ENCODE results near the gene RNASEL.

The RNASEL gene

DNA sequence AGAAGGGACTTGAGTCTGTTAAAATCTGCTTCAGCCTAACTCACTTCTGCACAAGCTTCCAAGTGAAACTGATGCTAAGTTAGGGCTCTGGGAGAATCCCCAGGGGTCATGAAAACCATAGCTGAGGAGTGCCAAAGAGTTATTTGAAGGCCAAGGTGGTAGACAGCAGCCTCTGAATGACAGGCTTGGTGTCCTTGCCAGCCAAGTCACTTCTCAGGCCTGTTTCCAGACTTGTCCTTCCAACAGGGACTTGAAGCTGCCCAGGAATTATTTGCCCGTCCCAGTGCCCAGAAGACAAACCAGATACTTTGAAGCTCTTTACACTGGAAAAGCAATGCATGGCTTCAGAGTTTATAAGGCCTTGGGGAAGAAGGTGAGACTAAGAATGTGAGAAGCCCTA lies 33.6 kb downstream of the RNASEL start:
- Histone ChIP-seq H3K9ac (ENCODE audit: low read length) (no peak overlapping the region), H3K79me2 (ENCODE audit: insufficient read depth, low read length) (no peaks in the 10 kb centered on the region), H3K9me2 (ENCODE audit: low read depth, low read length) (no peaks in the 10 kb centered on the region), H3K36me3 (ENCODE audit: insufficient read depth, low read length) (no peaks in the 10 kb centered on the region), H3K4me3 (ENCODE audit: low read depth, low read length, poor library complexity, severe bottlenecking) (no peak overlapping the region), H2AFZ (ENCODE audit: low read length) (no peak overlapping the region), H3K27me3 (ENCODE audit: insufficient read depth, low read length) (peaks cover 4% of the 10 kb centered on the region; the same call in 1 of the 2 replicates), H3K27ac (ENCODE audit: low read depth, low read length, poor library complexity, severe bottlenecking) (no peak overlapping the region), H3F3A (ENCODE audit: insufficient read depth, low read length) (no peaks in the 10 kb centered on the region), H3K9me3 (ENCODE audit: low read length) (no peaks in the 10 kb centered on the region), H3K4me2 (ENCODE audit: low read length) (no peak overlapping the region), H3K4me1 (ENCODE audit: insufficient read depth, low read length, severe bottlenecking) (no peaks in the 10 kb centered on the region), H4K20me1 (ENCODE audit: insufficient read depth, low read length) (no peaks in the 10 kb centered on the region)
- TF ChIP-seq, protein P1, sequence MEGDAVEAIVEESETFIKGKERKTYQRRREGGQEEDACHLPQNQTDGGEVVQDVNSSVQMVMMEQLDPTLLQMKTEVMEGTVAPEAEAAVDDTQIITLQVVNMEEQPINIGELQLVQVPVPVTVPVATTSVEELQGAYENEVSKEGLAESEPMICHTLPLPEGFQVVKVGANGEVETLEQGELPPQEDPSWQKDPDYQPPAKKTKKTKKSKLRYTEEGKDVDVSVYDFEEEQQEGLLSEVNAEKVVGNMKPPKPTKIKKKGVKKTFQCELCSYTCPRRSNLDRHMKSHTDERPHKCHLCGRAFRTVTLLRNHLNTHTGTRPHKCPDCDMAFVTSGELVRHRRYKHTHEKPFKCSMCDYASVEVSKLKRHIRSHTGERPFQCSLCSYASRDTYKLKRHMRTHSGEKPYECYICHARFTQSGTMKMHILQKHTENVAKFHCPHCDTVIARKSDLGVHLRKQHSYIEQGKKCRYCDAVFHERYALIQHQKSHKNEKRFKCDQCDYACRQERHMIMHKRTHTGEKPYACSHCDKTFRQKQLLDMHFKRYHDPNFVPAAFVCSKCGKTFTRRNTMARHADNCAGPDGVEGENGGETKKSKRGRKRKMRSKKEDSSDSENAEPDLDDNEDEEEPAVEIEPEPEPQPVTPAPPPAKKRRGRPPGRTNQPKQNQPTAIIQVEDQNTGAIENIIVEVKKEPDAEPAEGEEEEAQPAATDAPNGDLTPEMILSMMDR (IDR thresholded peaks at IDR 0.05; ENCODE audit: low read length) = no peak
- TF ChIP-seq EZH2 (IDR thresholded peaks at IDR 0.05; ENCODE audit: borderline replicate concordance, low read length) = no peak

DNA sequence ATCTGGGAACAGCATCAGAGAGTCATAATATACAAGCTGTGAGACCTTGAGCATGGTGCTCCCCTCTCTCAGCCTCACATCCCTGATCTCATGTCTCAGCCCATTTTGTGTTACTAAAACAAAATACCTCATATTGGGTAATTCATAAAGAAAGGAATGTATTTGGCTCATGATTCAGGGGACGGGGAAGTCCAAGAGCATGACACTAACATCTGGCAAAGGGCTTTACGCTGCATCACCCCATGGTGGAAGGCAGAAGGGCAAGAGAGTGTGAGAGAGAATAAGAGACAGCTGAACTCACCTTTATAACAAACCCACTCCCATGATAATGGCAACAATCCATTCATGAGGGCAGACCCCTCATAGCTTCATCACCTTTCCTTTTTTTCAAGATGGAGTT lies 36.5 kb downstream of the RNASEL start:
- Histone ChIP-seq H3K36me3 (ENCODE audit: insufficient read depth, low read length) (no peaks in the 10 kb centered on the region), H3K9me3 (ENCODE audit: low read length) (no peaks in the 10 kb centered on the region), H3K79me2 (ENCODE audit: insufficient read depth, low read length) (no peaks in the 10 kb centered on the region), H3F3A (ENCODE audit: insufficient read depth, low read length) (no peaks in the 10 kb centered on the region), H3K4me2 (ENCODE audit: low read length) (no peak overlapping the region), H3K4me1 (ENCODE audit: insufficient read depth, low read length, severe bottlenecking) (no peaks in the 10 kb centered on the region), H3K27me3 (ENCODE audit: insufficient read depth, low read length) (peaks cover 4% of the 10 kb centered on the region; the same call in 1 of the 2 replicates), H3K9me2 (ENCODE audit: low read depth, low read length) (no peaks in the 10 kb centered on the region), H2AFZ (ENCODE audit: low read length) (no peak overlapping the region), H4K20me1 (ENCODE audit: insufficient read depth, low read length) (no peaks in the 10 kb centered on the region), H3K4me3 (ENCODE audit: low read depth, low read length, poor library complexity, severe bottlenecking) (no peak overlapping the region), H3K27ac (ENCODE audit: low read depth, low read length, poor library complexity, severe bottlenecking) (no peak overlapping the region), H3K9ac (ENCODE audit: low read length) (no peak overlapping the region)
- TF ChIP-seq, protein P1 (IDR thresholded peaks at IDR 0.05; ENCODE audit: low read length) = no peak
- no peak for TF ChIP-seq EZH2 (IDR thresholded peaks at IDR 0.05; ENCODE audit: borderline replicate concordance, low read length)

DNA sequence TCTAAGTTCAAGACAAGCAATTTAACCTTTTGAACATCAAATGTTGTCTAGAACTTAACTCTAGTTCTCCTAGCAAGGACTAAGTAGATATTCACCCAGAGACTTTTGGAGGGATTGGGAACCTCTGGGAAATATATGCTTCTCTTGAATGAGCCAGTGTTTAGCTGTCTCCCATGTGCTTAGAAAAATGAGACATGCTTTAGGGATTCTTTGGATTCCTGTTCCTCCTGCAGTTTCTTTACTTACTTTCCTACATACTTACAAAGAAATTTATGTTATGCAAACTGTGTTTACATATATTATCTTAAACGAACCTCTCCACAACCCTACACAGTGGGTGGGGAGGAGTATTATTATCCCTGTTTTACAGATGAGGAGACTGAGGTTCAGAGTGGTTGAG lies 39.2 kb downstream of the RNASEL start:
- no peaks in the 10 kb centered on the region for H3K9me3 ChIP-seq (ENCODE audit: low read length)
- no peaks in the 10 kb centered on the region for H3K79me2 ChIP-seq (ENCODE audit: insufficient read depth, low read length)
- H3K9me2 ChIP-seq (ENCODE audit: low read depth, low read length) = no peaks in the 10 kb centered on the region
- H3K36me3 ChIP-seq (ENCODE audit: insufficient read depth, low read length) = no peaks in the 10 kb centered on the region
- no peak for TF ChIP-seq EZH2 (IDR thresholded peaks at IDR 0.05; ENCODE audit: borderline replicate concordance, low read length)
- TF ChIP-seq, protein P1 (IDR thresholded peaks at IDR 0.05; ENCODE audit: low read length) = no peak
- H4K20me1 ChIP-seq (ENCODE audit: insufficient read depth, low read length) = no peaks in the 10 kb centered on the region
- no peak overlapping the region for H3K9ac ChIP-seq (ENCODE audit: low read length)
- no peaks in the 10 kb centered on the region for H3K4me1 ChIP-seq (ENCODE audit: insufficient read depth, low read length, severe bottlenecking)
- H3F3A ChIP-seq (ENCODE audit: insufficient read depth, low read length) = no peaks in the 10 kb centered on the region
- no peak overlapping the region for H3K4me3 ChIP-seq (ENCODE audit: low read depth, low read length, poor library complexity, severe bottlenecking)
- H2AFZ ChIP-seq (ENCODE audit: low read length) = no peak overlapping the region
- no peak overlapping the region for H3K4me2 ChIP-seq (ENCODE audit: low read length)
- no peak overlapping the region for H3K27ac ChIP-seq (ENCODE audit: low read depth, low read length, poor library complexity, severe bottlenecking)
- H3K27me3 ChIP-seq (ENCODE audit: insufficient read depth, low read length) = no peaks in the 10 kb centered on the region; the same call in 1 of the 2 replicates

All from OCI-LY1 (cell line).